Caco-2 (cell line): Measurements from ENCODE around the gene MEGF9. TPM values are rescaled to one million over a fixed set of nuclear protein-coding genes. Genes with fewer than 3 reads are reported as not detected.

Experiments used
- BruUV-seq: library from RNA; stranded (reverse); fragments of 400-500 nt; replicated peaks from 2 replicates; lab custom pipeline; 2021; lab: Mats Ljungman, UMichigan
- CTCF ChIA-PET: fragments of 300-600 bp; sonication (Branson Sonifier 250); formaldehyde crosslinking; loops from one replicate; lab custom pipeline; 2022; ENCODE audit warnings: antibody characterized with exemption; lab: Charles Lee
- POLR2A ChIA-PET: fragments of 300-600 bp; sonication (Branson Sonifier 250); formaldehyde crosslinking; loops from one replicate; lab custom pipeline; 2022; ENCODE audit warnings: antibody characterized with exemption; lab: Charles Lee
- DNase-seq, 2 experiments: peaks; one replicate each; pipeline versions ENCODE4 v3.0.0 to v3.0.0-alpha.2; 2020 to 2022
- H3K27me3 ChIP-seq: replicated peaks from 2 replicates; pipeline ENCODE4 v1.6.0; 2011; ENCODE audit warnings: low read length; ENCODE audit not compliant: control insufficient read depth, insufficient read depth
- H3K36me3 ChIP-seq: 2 replicates; pipeline ENCODE4 v1.5.1; 2011; ENCODE audit warnings: low read length; ENCODE audit not compliant: control insufficient read depth, insufficient read depth
- H3K4me1 ChIP-seq: fragments of 250-450 bp; sonication (Bioruptor Pico); 2 replicates; pipeline ENCODE4 v1.5.1; 2020; ENCODE audit warnings: mild to moderate bottlenecking
- H3K4me3 ChIP-seq: 2 replicates; pipeline ENCODE4 v1.5.1; 2011; ENCODE audit warnings: low read depth, mild to moderate bottlenecking, control low read depth, low read length
- H3K9me3 ChIP-seq: fragments of 250-450 bp; sonication (Bioruptor Pico); 2 replicates; pipeline ENCODE4 v1.5.1; 2020; ENCODE audit warnings: mild to moderate bottlenecking, moderate library complexity
- H3K27ac Mint-ChIP-seq: one replicate; pipeline ENCODE4 v1.8.0; 2022; ENCODE audit warnings: mixed read lengths; ENCODE audit not compliant: unreplicated experiment
- H3K27me3 Mint-ChIP-seq: one replicate; pipeline ENCODE4 v1.8.0; 2022; ENCODE audit warnings: mixed read lengths; ENCODE audit not compliant: insufficient read depth, unreplicated experiment
- H3K36me3 Mint-ChIP-seq: one replicate; pipeline ENCODE4 v1.8.0; 2022; ENCODE audit warnings: mild to moderate bottlenecking, mixed read lengths; ENCODE audit not compliant: insufficient read depth, unreplicated experiment
- H3K4me1 Mint-ChIP-seq: one replicate; pipeline ENCODE4 v1.8.0; 2022; ENCODE audit warnings: low read depth, mixed read lengths; ENCODE audit not compliant: unreplicated experiment
- H3K4me3 Mint-ChIP-seq: one replicate; pipeline ENCODE4 v1.8.0; 2022; ENCODE audit warnings: mild to moderate bottlenecking, moderate library complexity, mixed read lengths; ENCODE audit not compliant: unreplicated experiment
- H3K9me3 Mint-ChIP-seq: one replicate; pipeline ENCODE4 v1.8.0; 2022; ENCODE audit warnings: mixed read lengths; ENCODE audit not compliant: unreplicated experiment
- intact Hi-C: fragments of 100-400 bp; cut with micrococcal nuclease; formaldehyde crosslinking; loops from one replicate; pipeline ENCODE4 v1.10.0; 2022; ENCODE audit not compliant: unreplicated experiment
- total RNA-seq: library from RNA; stranded (reverse); gene quantifications from 2 replicates; pipeline ENCODE4 v1.2.3, GENCODE V29; 2022
- TF ChIP-seq, protein P1 (sequence below), 2 experiments: fragments of 200-600 bp in 1 of 2; IDR thresholded peaks; 1 replicate in 1 of 2; 2 replicates in 1 of 2; pipeline versions ENCODE4 v1.5.1 to v1.8.0; 2011 to 2022; ENCODE audit warnings: antibody characterized with exemption in 1 of 2, control low read depth in 1 of 2, inconsistent platforms in 1 of 2, low read depth in 1 of 2, low read length in 1 of 2, mild to moderate bottlenecking in 1 of 2, moderate library complexity in 1 of 2; ENCODE audit not compliant: insufficient read depth in 1 of 2, severe bottlenecking in 1 of 2, unreplicated experiment in 1 of 2

MEGF9 gene
- total RNA-seq, 1 experiment from 2014 or later, result 2.9 TPM

DNA sequence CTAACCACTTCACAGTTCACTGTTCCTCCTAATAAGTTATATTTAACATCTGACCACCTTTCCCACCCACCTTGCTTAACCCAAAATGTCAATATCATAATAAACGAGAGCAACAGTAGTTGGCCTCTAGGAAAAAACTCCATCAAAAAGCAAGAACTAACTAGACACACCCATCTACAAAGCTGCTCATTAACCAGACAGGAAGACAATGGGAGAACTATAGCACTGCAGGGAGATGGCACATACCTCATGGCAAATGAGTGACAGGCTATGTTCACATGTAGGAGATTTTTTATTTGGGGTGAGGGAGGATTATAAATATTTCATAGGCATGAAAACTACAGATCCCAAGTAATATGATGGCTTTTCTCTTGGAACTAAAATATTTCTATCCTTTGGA, 110.7 kb downstream of the MEGF9 start:
- BruUV-seq, result no TSS peak
- Mint-ChIP-seq H3K9me3 (no peaks in the 10 kb centered on the region), H3K27me3 (no peaks in the 10 kb centered on the region), H3K4me3 (no peak overlapping the region), H3K27ac (no peak overlapping the region), H3K4me1 (no peaks in the 10 kb centered on the region), H3K36me3 (no peaks in the 10 kb centered on the region)
- Histone ChIP-seq H3K4me1 (no peaks in the 10 kb centered on the region), H3K4me3 (no peak overlapping the region), H3K27me3 (no peaks in the 10 kb centered on the region), H3K36me3 (no peaks in the 10 kb centered on the region), H3K9me3 (no peaks in the 10 kb centered on the region)
- ChIA-PET POLR2A (no interaction called here), CTCF (no interaction called here)
- DNase-seq, result no peak
- TF ChIP-seq, protein P1, sequence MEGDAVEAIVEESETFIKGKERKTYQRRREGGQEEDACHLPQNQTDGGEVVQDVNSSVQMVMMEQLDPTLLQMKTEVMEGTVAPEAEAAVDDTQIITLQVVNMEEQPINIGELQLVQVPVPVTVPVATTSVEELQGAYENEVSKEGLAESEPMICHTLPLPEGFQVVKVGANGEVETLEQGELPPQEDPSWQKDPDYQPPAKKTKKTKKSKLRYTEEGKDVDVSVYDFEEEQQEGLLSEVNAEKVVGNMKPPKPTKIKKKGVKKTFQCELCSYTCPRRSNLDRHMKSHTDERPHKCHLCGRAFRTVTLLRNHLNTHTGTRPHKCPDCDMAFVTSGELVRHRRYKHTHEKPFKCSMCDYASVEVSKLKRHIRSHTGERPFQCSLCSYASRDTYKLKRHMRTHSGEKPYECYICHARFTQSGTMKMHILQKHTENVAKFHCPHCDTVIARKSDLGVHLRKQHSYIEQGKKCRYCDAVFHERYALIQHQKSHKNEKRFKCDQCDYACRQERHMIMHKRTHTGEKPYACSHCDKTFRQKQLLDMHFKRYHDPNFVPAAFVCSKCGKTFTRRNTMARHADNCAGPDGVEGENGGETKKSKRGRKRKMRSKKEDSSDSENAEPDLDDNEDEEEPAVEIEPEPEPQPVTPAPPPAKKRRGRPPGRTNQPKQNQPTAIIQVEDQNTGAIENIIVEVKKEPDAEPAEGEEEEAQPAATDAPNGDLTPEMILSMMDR (IDR thresholded peaks at IDR 0.05; ENCODE audit: insufficient read depth in 1 of 2, low read depth in 1 of 2, low read length in 1 of 2, severe bottlenecking in 1 of 2, unreplicated experiment in 1 of 2), result no peak
- intact Hi-C loops, result no loop called here

DNA sequence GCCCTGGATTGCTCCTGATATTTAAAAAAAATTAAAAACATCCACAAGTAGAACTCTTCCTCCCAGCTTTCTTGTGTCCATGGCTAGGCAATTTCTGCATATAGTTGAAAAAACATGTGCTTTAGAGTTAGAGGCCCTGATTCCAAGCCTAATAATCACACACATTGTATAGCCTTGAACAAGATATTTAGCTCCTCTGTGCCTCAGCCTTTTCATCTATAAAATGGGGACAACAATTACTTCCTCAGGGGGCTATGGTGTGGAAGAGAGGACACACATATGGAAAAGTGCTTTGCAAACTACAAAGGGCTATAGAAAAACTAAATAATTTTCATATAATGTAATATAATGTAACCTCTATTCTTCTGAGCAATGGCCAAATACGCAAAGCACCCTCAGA, 111.3 kb downstream of the MEGF9 start:
- CTCF ChIA-PET, result no interaction called here
- Histone ChIP-seq H3K9me3 (no peaks in the 10 kb centered on the region), H3K27me3 (no peaks in the 10 kb centered on the region), H3K4me3 (no peak overlapping the region), H3K36me3 (no peaks in the 10 kb centered on the region), H3K4me1 (no peaks in the 10 kb centered on the region)
- Mint-ChIP-seq H3K4me3 (no peak overlapping the region), H3K9me3 (no peaks in the 10 kb centered on the region), H3K27me3 (no peaks in the 10 kb centered on the region), H3K36me3 (no peaks in the 10 kb centered on the region), H3K4me1 (no peaks in the 10 kb centered on the region), H3K27ac (no peak overlapping the region)
- DNase-seq, result no peak
- TF ChIP-seq, protein P1 (IDR thresholded peaks at IDR 0.05; ENCODE audit: insufficient read depth in 1 of 2, low read depth in 1 of 2, low read length in 1 of 2, severe bottlenecking in 1 of 2, unreplicated experiment in 1 of 2), result no peak
- no TSS peak for BruUV-seq
- POLR2A ChIA-PET, result no interaction called here
- intact Hi-C loops, result no loop called here

DNA sequence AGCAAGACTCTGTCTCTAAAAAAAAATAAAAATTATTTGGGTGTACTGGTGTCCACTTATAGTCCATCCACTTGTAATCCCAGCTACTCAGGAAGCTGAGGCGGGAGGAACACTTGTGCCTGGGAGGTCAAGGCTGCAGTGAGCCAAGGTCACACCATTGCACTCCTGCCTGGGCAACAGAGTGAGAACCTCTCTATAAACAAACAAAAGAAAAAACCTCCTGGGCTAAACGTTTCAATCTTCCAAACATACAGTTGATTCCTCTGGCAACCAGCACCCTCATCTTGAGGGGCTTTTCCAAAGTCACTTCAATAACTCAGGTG, 120.4 kb downstream of the MEGF9 start:
- BruUV-seq, result no TSS peak
- POLR2A ChIA-PET, result no interaction called here
- CTCF ChIA-PET, result no interaction called here

More for the DNA sequence above, 120.4 kb downstream of the MEGF9 start:
- no peak overlapping the region for H3K4me3 Mint-ChIP-seq
- H3K27me3 ChIP-seq, result no peaks in the 10 kb centered on the region
- no peaks in the 10 kb centered on the region for H3K36me3 Mint-ChIP-seq
- TF ChIP-seq, protein P1 (IDR thresholded peaks at IDR 0.05; ENCODE audit: insufficient read depth in 1 of 2, low read depth in 1 of 2, low read length in 1 of 2, severe bottlenecking in 1 of 2, unreplicated experiment in 1 of 2), result no peak
- no peak overlapping the region for H3K4me3 ChIP-seq
- H3K4me1 ChIP-seq, result no peaks in the 10 kb centered on the region
- no peaks in the 10 kb centered on the region for H3K4me1 Mint-ChIP-seq
- no peaks in the 10 kb centered on the region for H3K9me3 ChIP-seq
- H3K27me3 Mint-ChIP-seq, result no peaks in the 10 kb centered on the region
- DNase-seq, result no peak
- no peak overlapping the region for H3K27ac Mint-ChIP-seq
- no peaks in the 10 kb centered on the region for H3K36me3 ChIP-seq
- H3K9me3 Mint-ChIP-seq, result no peaks in the 10 kb centered on the region
- intact Hi-C loops, result no loop called here
